Upper lobe of right lung (tissue), 1 donor: ENCODE data around the gene SREBF2. TPM values are rescaled to one million over a fixed set of nuclear protein-coding genes. Genes with fewer than 3 reads are reported as not detected.

Experiments
- ATAC-seq: fragments of 200-7000 bp; cut with Tn5 transposase; one replicate; pipeline ENCODE4 v1.9.1; 2020; ENCODE audit warnings: mild to moderate bottlenecking, moderate library complexity
- DNase-seq: peaks from one replicate; pipeline ENCODE4 v3.0.0-alpha.2; 2020
- H3K27ac ChIP-seq: fragments of 200-600 bp; one replicate; pipeline ENCODE4 v1.8.0; 2022
- H3K27me3 ChIP-seq: fragments of 200-600 bp; one replicate; pipeline ENCODE4 v1.8.0; 2022; ENCODE audit warnings: mild to moderate bottlenecking
- H3K36me3 ChIP-seq: fragments of 200-600 bp; one replicate; pipeline ENCODE4 v1.8.0; 2022
- H3K4me1 ChIP-seq: fragments of 200-600 bp; one replicate; pipeline ENCODE4 v1.8.0; 2022
- H3K4me3 ChIP-seq: fragments of 200-600 bp; one replicate; pipeline ENCODE4 v1.8.0; 2022; ENCODE audit warnings: mild to moderate bottlenecking
- H3K9me3 ChIP-seq: fragments of 200-600 bp; one replicate; pipeline ENCODE4 v1.8.0; 2022
- intact Hi-C: fragments of 100-400 bp; cut with DNase I; formaldehyde crosslinking; loops from one replicate; pipeline ENCODE4 v1.11.0; 2022
- total RNA-seq: library from RNA; stranded (reverse); fragmentation: NEBNext Ultra II Directional; extraction: Animal tissue kit (Norgen Biotek cat#: 25700); gene quantifications from one replicate; pipeline ENCODE4 v1.2.1, GENCODE V29; 2021
- TF ChIP-seq, protein P1 (sequence below): fragments of 200-600 bp; IDR thresholded peaks from one replicate; pipeline ENCODE4 v1.8.0; 2022; ENCODE audit warnings: antibody characterized with exemption
- donor health status: DM: no; HTN: yes; CAD: no; lungs with severe emphysema.

The SREBF2 gene
- total RNA-seq, 1 donor from 2014 or later = 156 TPM

DNA sequence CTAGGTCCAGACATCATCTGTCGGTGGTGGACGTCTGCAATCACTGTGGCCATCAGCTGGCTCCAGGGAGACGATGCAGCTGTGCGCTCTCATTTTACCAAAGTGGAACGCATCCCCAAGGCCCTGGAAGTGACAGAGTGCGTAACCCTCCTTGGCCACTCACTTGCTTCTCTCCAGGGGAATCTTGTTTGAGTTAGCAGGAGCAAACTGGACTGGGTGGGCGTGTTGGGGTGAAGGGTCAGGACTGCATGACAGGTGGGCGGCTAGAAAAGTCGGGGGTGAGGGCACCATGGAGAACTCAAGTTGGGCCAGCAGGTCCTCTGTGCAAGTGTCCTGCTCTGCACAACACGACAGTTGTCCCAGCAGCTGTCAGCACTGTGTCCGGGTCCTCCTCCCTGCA is 65.7 kb downstream of the SREBF2 start:
- intact Hi-C loops = no loop called here
- ATAC-seq (no peak), DNase-seq (no peak)
- Histone ChIP-seq H3K36me3 (peaks cover 90% of the 10 kb centered on the region), H3K27ac (no peak overlapping the region), H3K9me3 (no peaks in the 10 kb centered on the region), H3K4me3 (no peak overlapping the region), H3K27me3 (no peaks in the 10 kb centered on the region), H3K4me1 (no peaks in the 10 kb centered on the region)
- TF ChIP-seq, protein P1, sequence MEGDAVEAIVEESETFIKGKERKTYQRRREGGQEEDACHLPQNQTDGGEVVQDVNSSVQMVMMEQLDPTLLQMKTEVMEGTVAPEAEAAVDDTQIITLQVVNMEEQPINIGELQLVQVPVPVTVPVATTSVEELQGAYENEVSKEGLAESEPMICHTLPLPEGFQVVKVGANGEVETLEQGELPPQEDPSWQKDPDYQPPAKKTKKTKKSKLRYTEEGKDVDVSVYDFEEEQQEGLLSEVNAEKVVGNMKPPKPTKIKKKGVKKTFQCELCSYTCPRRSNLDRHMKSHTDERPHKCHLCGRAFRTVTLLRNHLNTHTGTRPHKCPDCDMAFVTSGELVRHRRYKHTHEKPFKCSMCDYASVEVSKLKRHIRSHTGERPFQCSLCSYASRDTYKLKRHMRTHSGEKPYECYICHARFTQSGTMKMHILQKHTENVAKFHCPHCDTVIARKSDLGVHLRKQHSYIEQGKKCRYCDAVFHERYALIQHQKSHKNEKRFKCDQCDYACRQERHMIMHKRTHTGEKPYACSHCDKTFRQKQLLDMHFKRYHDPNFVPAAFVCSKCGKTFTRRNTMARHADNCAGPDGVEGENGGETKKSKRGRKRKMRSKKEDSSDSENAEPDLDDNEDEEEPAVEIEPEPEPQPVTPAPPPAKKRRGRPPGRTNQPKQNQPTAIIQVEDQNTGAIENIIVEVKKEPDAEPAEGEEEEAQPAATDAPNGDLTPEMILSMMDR = no peak

- Histone ChIP-seq H3K27ac (no peak overlapping the region), H3K4me3 (no peak overlapping the region), H3K36me3 (peaks cover 90% of the 10 kb centered on the region), H3K9me3 (no peaks in the 10 kb centered on the region), H3K4me1 (no peaks in the 10 kb centered on the region), H3K27me3 (no peaks in the 10 kb centered on the region)
- no peak for DNase-seq
- ATAC-seq = no peak
- TF ChIP-seq, protein P1 = no peak
- intact Hi-C loops = no loop called here
Observed at GRCh38 chr22:41899110-41899509, 66.2 kb downstream of the SREBF2 start.

- no peak for DNase-seq
- Histone ChIP-seq H3K4me3 (no peak overlapping the region), H3K36me3 (peaks cover 90% of the 10 kb centered on the region), H3K9me3 (no peaks in the 10 kb centered on the region), H3K4me1 (no peaks in the 10 kb centered on the region), H3K27ac (no peak overlapping the region), H3K27me3 (no peaks in the 10 kb centered on the region)
- intact Hi-C loops = no loop called here
- no peak for ATAC-seq
- TF ChIP-seq, protein P1 = no peak
Observed at GRCh38 chr22:41899992-41900651, 67.2 kb downstream of the SREBF2 start.

DNA sequence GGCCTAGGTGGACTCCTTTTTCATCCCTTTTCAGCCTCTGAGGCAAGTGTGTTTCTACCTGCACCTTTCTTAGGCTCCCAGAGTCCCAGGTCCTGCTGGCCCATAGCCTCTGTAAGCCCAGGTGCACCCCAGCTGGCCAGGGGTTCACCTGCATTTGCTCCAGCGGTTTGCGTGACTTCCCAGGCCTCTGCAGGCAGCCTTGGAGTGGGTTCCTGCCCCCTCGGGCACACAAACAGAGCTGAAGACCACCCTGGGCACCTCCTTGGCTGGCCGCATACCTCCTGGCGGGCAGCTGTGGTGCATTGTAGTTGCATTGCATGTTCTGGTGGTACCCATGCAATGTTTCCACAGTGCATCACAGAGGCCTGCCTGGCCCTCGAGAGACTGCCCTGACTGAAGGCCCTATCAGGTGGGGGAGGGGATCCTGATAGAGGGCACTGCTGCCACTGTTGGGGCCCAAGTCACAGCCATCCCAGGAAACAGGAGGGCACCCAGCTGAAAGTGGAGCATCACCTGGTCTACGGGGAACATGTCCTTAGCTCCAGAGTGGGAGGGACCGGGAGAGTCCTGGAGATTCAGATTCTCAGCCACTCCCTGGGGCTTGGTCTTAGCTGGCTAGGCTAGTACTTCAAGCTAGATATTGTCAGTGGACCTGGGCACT is 67.9 kb downstream of the SREBF2 start:
- Histone ChIP-seq H3K9me3 (no peaks in the 10 kb centered on the region), H3K27ac (no peak overlapping the region), H3K4me3 (no peak overlapping the region), H3K36me3 (peaks cover 91% of the 10 kb centered on the region), H3K27me3 (no peaks in the 10 kb centered on the region), H3K4me1 (no peaks in the 10 kb centered on the region)
- DNase-seq (no peak), ATAC-seq (no peak)
- intact Hi-C loops = no loop called here
- TF ChIP-seq, protein P1 = no peak

DNA sequence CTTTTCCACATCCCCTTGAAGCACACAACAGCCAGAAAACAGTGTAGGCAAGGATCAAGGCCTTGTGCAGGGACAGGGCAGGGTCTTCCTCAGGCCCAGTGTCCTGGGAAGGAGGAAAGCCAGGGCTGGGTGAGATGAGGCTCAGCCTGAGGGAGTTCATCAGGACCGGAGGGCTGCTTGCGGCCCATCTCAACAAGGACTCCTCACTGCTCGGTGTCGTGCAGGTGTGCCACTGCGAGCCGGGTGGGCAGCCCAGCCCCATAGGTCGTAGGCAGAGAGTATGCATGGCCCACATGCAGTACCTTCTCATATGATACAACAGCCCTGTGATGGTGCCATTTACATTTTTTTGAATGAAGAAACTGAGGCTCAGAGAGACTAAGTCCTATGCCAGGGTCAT is 69.1 kb downstream of the SREBF2 start:
- Histone ChIP-seq H3K27ac (no peak overlapping the region), H3K4me1 (no peaks in the 10 kb centered on the region), H3K36me3 (peaks cover 80% of the 10 kb centered on the region), H3K27me3 (no peaks in the 10 kb centered on the region), H3K4me3 (no peak overlapping the region), H3K9me3 (no peaks in the 10 kb centered on the region)
- intact Hi-C loops = no loop called here
- DNase-seq = no peak
- TF ChIP-seq, protein P1 = no peak
- no peak for ATAC-seq
